GM18951 (cell line): Measurements from ENCODE around the gene HNRNPC.

Experiments used
- POLR2A ChIP-seq: IDR thresholded peaks from 4 replicates; pipeline ENCODE4 v1.6.1; 2011; ENCODE audit warnings: mild to moderate bottlenecking; ENCODE audit not compliant: insufficient read length, insufficient read depth; ENCODE audit errors: extremely low read depth
- in situ Hi-C: fragments of 300-500 bp; cut with MboI; formaldehyde crosslinking; loops from one replicate; pipeline ENCODE4 v1.12.0; 2022; ENCODE audit warnings: low sequenced_read_pairs, mixed read lengths, inconsistent platforms; ENCODE audit not compliant: unreplicated experiment

HNRNPC gene

GRCh38 chr14:21160061-21160610, 109.1 kb downstream of the HNRNPC start:
- no peak for TF ChIP-seq POLR2A

More at GRCh38 chr14:21160061-21160610, 109.1 kb downstream of the HNRNPC start:
- in situ Hi-C loops: no loop called here
